GM18508 (cell line): ENCODE measurements around the gene RPL10.

ENCODE experiments used
- ATAC-seq: cut with Tn5 transposase; IDR thresholded peaks from one replicate; pipeline ENCODE4 v1.9.1; 2021; ENCODE audit warnings: moderate number of reproducible peaks; ENCODE audit not compliant: insufficient read depth, unreplicated experiment

RPL10 gene

DNA sequence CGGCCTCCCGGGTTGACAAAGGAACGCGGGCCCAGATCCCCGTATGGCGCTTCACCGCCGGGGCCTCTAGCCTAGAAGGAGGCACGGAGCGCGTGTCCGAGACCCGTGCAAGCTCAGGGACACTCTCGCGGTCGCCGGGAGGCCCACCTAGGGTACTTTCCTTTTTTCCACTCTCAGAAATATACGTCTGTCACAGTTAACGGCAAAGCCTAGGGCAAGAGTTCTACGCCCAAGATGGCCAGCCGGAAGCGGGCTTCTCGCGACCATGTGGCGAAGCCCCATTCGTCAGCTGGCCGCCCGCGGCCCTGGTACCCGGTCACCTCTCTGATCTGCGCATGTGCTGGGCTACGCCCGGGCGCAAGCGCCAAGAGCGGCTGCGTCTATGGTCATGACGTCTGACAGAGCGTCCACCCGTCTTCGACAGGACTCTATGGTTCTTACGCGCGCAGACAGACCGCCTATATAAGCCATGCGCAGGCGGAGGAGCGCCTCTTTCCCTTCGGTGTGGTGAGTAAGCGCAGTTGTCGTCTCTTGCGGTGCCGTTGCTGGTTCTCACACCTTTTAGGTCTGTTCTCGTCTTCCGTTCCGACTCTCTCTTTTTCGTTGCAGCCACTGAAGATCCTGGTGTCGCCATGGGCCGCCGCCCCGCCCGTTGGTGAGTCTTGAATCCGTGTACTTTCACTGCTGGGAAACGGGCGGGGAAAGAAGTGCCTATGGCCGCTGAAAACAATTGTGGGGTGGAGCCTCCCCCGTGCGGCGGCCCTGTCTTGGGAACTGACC lies at the start of gene RPL10:
Gene RPL10 (plus strand): TSS at position 490 of the 780 bp plus-strand sequence. CDS start 143 bp downstream, at position 633.
- ATAC-seq = peak; percentile 55

DNA sequence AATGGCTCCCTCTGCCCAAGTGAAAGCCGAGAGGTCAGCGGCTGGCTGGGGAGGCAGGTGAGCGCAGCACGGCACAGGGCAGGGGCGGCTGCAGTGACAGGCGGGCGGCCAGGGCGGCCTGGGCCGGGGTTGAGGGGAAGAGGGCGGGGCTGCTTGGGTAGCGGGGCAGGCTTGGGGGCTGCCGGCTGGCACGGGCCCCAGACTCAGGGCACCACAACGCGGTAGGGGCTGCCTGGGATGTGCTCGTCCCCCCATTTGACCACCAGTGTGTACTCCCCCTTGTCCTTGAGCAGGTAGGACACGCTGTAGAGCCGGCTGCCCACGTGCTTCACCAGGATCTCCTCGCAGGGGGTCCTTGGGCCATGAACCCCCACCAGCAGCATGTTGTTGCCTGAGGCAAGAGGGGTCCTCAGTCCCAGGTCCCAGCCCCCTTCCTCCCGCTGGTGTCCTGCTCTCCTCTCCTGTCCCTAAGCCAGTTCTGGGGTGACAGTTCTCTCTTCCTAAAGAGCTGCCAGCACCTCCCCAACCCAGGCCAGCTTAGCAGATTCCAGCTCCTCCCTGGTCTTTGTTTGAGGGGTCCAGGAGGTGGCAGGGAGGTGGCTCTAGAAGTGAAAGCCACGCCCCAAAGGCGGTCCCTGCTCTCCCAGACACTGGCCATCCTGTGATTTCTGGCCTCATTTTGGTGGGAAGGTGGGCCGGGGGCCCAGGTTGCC lies 49.4 kb upstream of the RPL10 start:
- ATAC-seq = no peak

DNA sequence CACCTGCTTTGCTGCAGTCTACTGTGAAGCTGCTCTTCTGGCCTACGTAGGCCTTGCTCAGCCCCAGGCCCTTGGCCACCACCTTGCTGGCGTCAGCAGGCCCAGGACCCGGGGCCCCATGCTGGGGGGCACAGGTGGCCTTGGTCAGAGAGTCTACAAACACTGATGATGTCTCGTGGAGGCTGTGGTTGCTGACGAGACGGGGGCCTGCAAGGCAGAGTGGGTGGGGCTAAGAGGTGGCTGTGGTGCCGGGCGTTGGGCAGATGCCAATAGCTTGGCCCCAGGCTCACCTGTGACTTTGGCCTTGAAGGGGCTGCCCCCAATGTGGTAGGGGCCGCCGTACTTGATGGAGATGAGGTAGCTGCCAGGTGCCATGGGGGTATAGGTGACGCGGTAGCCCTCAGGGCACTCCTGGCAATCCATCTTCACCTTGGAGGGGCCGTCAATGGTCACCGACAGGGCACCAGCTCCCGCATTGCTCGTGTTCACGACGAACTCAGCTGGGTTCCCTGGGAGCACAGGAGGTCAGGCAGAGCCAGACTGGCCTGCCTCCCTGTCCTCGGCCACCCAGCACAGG lies 48.7 kb upstream of the RPL10 start:
- ATAC-seq = no peak

DNA sequence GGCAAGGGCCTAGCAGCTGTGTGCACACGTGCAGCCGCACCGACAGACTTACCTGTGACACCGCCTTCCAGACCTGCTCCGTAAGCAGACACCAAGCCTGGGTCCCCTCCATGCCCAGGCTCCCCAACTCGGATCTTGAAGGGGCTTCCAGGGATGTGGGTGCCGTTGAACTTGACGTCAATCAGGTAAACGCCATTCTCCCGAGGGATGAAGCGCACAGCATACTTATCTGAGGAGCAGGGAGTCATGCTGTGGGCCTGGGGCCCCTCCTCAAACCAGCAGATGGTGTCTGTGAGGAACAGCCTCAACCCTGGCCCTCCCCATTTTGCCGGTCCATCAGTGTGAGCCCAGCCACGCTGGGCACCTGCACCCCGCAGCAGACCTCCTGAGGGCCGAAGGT lies 48.2 kb upstream of the RPL10 start:
- ATAC-seq = no peak

DNA sequence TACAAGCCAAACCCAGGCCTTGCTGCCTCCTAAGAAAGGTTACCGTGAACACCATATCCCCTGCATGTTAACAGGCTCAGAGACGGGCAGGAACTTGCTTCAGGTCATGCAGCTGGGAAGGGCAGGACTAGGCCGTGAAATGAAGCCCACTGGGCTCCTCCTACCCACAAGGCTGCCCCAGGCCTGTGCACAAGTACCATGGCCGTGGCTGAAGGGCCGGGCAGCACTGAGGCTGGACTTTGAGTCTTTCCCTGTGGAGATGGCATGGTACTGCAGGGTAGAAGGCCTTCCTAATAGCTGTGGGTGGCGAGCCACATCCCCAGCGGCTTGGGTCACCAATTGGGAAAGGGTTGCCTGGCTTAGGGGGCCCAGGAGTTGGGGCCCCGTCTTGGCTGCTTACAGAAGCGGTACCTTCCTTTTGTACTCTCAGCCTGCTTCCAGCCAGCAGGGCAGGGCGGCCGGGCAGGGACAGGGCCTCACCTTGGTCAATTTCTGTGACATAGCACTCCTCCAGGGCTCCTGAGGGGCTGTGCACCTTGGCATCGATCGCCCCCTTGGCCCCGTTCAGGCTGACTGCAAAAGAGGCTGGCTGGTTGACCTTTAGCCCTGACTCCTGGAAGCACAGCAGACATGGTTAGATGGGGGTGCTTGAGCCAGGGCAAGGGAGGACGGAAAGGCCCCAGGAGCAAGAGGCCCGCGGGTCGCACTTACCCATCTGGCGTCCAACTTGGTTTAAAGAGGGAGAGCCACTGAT lies 47.6 kb upstream of the RPL10 start:
- ATAC-seq = no peak

DNA sequence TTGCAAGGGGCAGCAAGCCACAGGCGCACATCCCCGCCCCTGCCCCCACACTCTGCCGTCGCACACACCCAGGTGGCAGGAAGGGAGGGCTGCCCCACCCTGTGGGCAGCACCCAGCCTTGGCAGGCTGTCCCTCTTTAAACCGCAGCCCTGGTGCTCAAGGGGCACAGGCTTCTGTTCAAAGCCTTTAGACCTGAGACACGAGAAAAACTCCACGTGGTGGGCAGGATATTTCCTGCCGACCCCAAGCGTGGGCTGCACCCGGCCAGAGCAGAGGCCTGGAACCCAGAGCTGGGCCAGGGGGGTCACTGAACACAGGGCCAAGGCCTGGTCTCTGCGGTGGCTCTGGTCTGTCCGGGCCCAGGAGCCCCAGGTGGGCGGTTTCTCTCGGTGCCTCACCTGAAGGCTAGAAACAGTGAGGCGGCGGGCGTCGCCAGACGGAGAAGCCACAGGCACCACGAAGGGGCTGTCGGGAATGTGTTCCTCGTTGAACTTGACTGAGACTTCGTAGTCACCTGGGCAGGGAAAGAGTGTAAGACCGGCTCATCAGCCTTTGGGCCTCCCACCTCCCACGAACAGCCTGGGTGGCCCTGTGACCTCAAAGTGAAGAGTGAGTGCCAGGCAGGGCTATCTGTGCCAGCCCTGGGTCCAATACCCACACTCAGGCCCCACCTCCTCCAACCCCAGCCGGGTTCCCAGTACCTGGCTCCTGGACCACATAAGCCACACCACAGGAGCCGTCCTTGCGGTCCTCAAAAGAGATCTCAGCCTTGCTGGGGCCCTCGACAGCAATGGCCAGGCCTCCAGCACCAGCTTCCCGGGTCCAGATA lies 46.8 kb upstream of the RPL10 start:
- no peak for ATAC-seq

DNA sequence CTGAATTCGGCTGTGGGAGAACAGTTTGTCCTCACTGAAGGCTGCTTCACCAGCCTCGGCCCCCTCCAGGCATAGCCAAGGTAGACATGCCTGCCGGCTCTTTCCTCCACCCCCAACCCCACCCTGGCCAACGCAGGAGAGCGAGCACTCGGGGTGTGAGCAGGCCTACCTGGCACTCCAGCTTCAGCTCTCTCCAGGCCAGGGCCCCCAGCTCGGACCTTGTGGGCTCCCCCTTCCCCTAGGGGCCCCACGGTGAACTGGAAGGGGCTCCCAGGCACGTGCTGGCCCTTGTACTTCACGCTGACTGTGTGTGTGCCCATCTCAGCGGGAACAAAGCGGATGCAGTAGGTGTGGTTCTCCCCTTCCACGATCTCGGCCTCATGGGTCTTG lies 46.2 kb upstream of the RPL10 start:
- ATAC-seq = no peak

DNA sequence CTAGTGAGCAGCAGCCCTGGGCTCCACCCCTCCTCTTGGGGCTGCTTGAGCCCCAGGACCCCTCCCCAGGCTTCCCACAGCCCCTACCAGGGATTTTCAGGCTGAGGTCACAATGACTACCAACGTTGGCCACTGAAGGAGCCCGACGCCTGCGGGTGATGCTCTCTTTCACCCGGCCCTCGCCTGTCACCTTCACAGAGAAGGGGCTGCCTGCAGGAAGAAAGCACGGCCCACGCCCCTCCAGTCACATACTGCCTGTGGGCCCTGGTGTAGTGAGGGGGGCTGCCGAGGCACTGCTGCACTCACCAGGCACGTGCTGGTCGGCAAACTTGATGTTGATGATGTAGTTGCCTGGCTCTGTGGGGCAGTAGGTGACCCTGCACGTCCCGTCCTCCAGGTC lies 45.7 kb upstream of the RPL10 start:
- no peak for ATAC-seq

DNA sequence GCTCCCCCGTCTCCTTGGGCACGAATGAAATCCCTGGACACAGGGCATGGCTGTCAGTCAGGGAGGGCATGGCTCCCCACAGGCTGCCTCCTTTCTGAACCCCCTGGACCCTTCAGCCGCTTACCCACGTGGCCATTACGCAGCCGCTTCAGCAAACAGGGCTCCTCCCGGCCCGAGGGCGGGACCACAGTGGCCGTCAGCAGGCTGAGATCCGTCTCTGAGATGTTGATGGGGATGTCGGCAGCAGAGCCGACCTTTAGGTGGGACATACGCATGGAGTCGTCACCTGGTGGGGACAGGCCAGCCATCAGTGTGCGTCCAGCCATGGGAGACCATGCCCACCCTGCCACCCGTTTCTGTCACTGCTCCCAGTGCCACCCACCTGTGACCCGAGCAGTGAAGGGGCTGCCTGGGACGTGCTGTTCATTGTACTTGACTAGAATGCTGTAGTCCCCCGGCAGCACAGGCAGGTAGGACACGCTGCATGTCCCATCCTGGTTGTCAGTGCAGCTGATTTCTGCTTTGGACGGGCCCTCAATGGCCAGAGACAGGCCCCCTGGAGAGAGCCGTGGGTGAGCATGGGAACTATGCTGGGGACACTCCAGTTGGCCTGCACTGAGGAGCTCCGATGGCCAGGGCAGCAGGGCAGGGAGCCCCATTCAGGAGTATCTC lies 44.9 kb upstream of the RPL10 start:
- ATAC-seq = no peak

DNA sequence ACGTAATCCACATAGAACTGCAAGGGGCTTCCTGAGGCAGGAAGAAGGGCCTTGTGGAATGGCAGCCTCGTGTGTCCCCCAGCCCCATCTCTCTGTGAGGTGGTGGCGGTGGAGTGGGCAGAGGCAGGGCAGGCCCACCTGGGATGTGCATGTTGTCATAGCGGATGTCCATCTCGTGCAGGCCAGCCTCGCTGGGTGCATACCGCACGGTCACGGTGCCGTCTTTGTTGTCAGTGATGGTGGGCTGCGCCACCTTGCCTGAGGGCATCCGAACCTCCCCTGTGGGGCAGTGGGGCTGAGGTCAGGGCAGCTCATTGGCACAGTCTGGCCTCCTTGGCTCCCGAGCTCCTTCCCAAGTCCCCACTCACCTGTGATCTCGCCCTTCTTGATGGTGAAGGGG lies 44.2 kb upstream of the RPL10 start:
- no peak for ATAC-seq

DNA sequence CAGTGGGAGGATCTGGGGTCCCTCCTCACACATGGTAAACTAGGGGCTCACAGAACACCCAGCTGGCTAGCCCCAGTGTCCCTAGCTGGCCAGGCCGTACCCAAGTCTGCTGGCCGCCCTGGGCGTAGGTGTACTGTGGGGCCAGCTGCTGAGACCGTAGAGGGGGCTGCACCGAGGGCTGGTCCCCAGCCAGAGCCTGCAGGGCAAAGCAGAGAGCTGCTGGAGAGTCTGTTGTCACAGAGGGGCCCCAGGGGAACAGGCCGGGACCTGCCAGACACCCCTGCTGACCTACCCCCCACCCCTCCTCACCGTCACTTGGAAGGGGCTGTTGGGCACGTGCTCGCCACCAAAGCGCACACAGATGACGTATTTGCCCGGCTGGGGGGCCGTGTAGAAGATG lies 43.7 kb upstream of the RPL10 start:
- no peak for ATAC-seq

DNA sequence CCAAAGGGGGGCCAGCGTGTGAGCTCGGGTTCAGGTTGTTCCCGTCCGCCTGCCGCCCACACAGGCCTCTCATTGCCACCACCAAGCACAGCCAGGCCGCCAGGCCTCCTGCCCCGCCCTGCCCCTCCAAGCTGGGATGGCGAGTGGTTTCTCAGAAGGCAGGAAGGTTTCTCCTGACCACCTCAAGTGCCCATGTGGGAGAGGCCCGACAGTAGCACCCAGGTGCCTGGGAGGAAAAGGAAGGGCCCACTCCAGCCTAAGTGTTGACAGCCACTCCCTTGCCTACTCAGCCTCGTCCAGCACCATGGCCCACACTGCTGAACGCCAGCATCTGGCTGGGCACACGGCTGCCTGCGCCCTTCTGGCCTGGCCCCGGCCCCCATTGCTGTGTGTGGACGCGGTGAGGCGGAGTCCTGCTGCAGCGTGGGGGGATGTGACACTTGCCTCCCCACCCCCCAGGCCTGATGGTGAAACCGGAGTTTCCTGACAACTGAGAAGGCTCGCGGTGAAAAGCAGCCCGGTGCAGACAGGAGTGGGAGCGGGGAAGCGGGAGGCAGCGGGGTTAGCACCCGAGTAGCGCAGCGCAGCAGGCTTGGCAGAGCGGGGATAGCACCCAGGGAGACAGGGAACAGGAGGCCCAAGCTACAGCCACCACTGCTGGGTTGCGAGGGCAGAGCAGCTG lies 42.9 kb upstream of the RPL10 start:
- ATAC-seq = no peak

DNA sequence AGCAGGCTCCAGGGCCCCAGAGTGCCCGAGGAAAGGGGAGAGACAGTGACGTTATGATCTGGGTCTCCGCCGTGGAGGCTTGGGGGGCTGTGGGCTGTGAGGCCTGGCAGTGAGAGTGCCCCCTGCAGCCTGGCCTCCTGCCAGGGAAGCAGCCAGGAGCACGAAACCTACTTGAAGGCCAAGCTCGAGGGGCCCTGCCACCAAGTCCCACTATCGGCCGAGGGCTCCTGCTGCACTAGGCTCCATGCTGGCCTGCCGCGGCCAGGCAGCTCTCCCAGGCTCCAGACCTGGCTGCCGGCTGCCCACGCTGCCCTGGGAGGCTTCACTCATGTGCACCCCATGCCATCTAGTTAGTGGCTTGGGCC lies 42.4 kb upstream of the RPL10 start:
- no peak for ATAC-seq

DNA sequence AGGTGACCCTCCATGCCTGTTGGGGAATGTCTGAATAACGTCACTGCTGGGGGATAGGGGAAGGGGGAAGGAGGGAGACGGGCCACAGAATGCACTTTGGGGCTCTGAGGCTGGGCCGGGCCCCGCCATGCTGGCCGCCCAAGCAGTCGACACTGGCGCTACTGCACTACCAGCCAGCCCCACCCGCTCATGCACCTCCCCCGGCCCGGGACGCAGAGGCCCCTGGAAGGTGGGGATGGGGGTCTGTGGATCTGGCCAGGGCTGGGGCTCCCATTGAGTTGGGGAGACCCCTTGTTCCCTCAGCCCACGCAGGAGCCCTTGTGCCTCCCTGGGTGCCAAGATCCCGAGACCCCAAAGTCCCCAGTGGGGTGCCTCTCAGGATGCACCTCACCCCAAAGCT lies 41.6 kb upstream of the RPL10 start:
- ATAC-seq = no peak

DNA sequence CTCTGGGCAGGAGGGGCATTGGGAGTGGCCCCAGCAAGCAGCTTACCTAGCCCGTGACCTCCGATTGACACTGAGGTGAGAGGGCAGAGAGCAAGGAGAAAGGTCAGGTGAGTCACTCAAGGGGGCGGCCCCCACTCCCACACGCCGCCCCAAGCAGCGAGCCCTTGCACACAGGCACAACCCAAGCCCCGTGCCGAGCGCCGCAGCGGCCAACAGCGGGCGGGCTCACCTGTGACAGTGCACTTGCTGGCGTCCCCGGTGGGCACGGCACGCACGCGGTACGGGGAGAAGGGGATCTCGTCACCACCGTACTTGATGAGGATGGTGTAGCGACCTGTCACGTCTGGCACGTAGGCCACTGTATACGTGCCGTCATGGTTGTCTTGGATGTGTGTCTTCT lies 41.0 kb upstream of the RPL10 start:
- no peak for ATAC-seq

DNA sequence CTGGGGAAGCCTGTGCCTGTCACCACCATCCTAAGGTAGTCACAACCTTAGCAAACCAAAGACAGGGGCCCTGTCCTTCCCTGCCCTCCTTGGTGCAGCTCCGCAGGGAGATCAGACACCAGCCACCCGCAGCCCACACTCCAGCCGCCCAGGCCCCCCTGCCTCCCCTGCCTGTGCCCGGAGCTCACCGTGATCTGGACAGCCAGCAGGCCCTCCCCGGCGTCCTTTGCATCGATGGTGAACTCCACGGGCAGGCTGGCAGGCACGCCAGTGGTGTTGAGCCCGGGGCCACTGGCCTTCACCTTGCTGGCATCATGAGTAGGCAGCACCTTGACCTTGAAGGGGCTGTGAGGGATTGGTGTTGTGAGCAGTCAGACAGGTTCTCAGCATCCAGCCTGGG lies 40.2 kb upstream of the RPL10 start:
- no peak for ATAC-seq

DNA sequence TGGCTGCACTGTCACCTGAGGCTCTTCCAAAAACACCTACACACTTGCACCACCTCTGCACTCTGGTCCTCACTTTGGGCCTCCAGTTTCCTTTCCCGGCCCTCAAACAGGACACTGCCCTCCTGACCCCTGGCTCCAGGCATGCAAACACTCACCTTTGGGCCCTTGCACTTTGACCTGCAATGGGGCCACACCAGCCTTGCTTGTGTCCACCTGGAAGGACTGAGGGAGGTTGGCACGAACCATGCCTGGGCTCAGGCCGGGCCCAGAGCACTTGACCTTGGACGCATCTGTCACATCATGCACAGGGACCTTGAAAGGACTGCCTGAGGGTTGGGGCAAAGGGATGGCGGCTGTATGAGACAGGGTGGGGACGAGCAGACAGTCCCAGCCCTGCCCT lies 39.3 kb upstream of the RPL10 start:
- no peak for ATAC-seq

DNA sequence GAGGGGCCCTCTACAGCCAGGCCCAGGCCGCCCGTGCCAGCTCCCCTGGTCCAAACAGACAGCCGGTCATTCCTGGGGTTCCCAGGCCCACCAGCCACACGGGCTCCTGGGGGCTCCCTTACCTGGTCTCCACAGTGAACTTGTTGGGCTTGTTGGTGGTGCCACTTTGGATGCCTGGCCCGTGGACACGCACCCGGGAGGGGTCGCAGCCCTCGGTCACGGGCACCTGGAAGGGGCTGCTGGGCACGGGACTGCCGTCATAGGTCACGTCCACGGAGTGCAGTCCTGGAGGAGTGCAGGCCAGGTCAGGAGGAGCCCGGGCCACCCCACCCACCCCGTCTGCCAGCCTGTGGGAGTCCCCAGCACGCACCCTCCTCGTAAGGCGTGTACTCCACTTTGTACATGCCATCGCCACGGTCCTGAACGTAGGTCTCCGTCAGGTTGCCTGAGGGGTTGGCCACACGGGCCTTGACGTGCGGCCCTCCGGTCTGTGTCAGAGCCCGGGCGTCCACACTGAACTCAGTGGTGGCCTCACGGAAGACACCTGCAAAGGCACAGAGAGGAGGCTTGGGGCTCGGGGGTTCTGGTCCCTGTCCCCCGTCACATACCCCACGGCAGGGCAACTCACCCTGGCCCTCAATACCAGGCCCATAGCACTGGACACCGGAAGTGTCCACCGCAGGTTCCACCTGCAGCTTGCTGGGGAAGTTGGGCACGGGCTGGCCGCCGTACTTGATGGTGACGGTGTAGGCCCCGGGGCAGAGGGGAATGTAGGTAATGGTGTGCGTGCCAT lies 38.6 kb upstream of the RPL10 start:
- no peak for ATAC-seq
